NT2/D1 (cell line): ENCODE data around the gene ADAMTS2.

Experiments used
- DNase-seq: peaks from one replicate; pipeline ENCODE4 v3.0.0-alpha.2; 2011; ENCODE audit warnings: low read depth, low spot score
- H3K27me3 ChIP-seq: 2 replicates; pipeline ENCODE4 v1.6.0; 2011; ENCODE audit warnings: mild to moderate bottlenecking; ENCODE audit not compliant: insufficient read length, insufficient read depth
- H3K36me3 ChIP-seq: 2 replicates; pipeline ENCODE4 v1.6.1; 2011; ENCODE audit warnings: mild to moderate bottlenecking, low read length, mixed read lengths; ENCODE audit not compliant: insufficient read depth, insufficient read length
- H3K4me1 ChIP-seq: 2 replicates; pipeline ENCODE4 v1.5.1; 2011; ENCODE audit not compliant: insufficient read depth, insufficient read length
- H3K4me3 ChIP-seq: 2 replicates; pipeline ENCODE4 v1.5.1; 2011; ENCODE audit warnings: low read depth; ENCODE audit not compliant: insufficient read length
- H3K9ac ChIP-seq: 2 replicates; pipeline ENCODE4 v1.6.0; 2011; ENCODE audit warnings: low read depth; ENCODE audit not compliant: insufficient read length
- H3K9me3 ChIP-seq: 2 replicates; pipeline ENCODE4 v1.5.1; 2011; ENCODE audit warnings: mild to moderate bottlenecking, low read length; ENCODE audit not compliant: insufficient read depth
- SUZ12 ChIP-seq: IDR thresholded peaks from 2 replicates; pipeline ENCODE4 v1.6.1; 2011; ENCODE audit not compliant: insufficient read length, insufficient read depth; ENCODE audit errors: extremely low read depth
- YY1 ChIP-seq: IDR thresholded peaks from 2 replicates; pipeline ENCODE4 v1.6.1; 2011; ENCODE audit not compliant: insufficient read length, insufficient read depth
- ZNF274 ChIP-seq: IDR thresholded peaks from 2 replicates; pipeline ENCODE4 v1.6.1; 2011; ENCODE audit warnings: mild to moderate bottlenecking, low read depth, low read length

ADAMTS2 gene

GRCh38 chr5:179142434-179143198 is 202.6 kb downstream of the ADAMTS2 start:
- DNase-seq, result no peak
- TF ChIP-seq SUZ12 (no peak), YY1 (no peak), ZNF274 (no peak)
- Histone ChIP-seq H3K9ac (no peak overlapping the region), H3K27me3 (no peaks in the 10 kb centered on the region), H3K9me3 (no peaks in the 10 kb centered on the region), H3K4me1 (no peaks in the 10 kb centered on the region), H3K36me3 (no peaks in the 10 kb centered on the region), H3K4me3 (no peak overlapping the region)

DNA sequence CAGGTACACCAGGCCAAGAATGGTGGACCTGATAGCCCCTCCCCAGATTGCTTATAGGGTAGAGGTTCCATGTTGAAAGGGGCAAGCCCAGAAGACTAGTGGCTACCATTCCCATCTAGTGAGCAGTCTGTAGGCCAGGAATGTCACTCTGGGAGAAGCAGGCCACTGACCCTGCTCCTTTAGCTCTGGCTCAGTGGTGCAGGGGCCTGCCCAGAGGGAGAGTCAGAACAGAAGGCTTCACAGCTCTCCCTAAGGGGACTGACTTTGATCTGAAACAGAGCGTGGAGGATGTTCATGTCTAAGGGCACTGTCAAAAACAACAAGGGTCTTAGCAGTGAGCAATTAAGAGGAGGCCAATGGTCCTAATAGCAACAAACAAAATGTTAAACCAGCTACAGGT is 203.4 kb downstream of the ADAMTS2 start:
- no peak overlapping the region for H3K9ac ChIP-seq
- H3K27me3 ChIP-seq, result no peaks in the 10 kb centered on the region

DNA sequence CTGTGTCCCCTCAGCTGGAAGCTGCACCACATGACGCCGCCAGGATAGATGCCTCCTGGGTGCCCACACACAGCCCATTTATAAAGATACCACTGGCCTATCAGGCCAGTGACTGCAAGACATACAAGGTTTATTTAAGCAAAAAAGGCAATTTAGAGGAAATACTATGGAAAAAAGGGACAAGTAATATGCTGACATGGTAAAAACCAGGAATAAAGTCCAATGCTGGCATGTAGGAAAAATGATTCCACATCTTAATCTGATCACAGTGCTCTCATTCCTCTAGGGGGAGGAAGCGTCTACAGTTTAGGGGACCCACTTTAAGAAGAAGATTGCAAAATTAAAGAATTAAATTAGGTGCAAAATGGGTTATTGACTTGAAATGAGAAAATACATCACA is 205.0 kb downstream of the ADAMTS2 start:
- Histone ChIP-seq H3K9me3 (no peaks in the 10 kb centered on the region), H3K4me3 (no peak overlapping the region), H3K27me3 (no peaks in the 10 kb centered on the region), H3K4me1 (peaks cover under 1% of the 10 kb centered on the region), H3K36me3 (no peaks in the 10 kb centered on the region), H3K9ac (no peak overlapping the region)
- TF ChIP-seq ZNF274 (no peak), YY1 (no peak), SUZ12 (no peak)
- DNase-seq, result no peak

More for the DNA sequence above, 203.4 kb downstream of the ADAMTS2 start:
- TF ChIP-seq YY1 (no peak), ZNF274 (no peak), SUZ12 (no peak)
- H3K36me3 ChIP-seq, result no peaks in the 10 kb centered on the region
- H3K4me1 ChIP-seq, result no peaks in the 10 kb centered on the region
- no peaks in the 10 kb centered on the region for H3K9me3 ChIP-seq
- DNase-seq, result no peak
- H3K4me3 ChIP-seq, result no peak overlapping the region

DNA sequence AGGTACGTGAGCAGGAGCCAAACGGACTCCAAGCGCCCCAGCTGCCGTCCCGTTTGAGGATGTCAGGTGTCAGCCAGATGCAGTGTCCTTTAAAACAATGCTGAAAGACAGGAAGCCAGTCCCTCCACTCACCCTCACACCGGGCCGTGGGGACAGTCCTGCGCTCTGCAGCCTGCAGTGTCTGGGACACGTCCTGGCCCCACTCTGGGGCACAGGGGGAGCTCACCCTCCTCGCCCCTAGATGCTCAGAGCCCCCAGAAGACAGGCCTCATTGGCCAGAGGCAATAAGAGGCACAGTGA is 205.4 kb downstream of the ADAMTS2 start:
- peaks cover 3% of the 10 kb centered on the region for H3K4me1 ChIP-seq
- no peak overlapping the region for H3K4me3 ChIP-seq
- no peak overlapping the region for H3K9ac ChIP-seq
- H3K9me3 ChIP-seq, result no peaks in the 10 kb centered on the region
- H3K27me3 ChIP-seq, result no peaks in the 10 kb centered on the region
- H3K36me3 ChIP-seq, result no peaks in the 10 kb centered on the region
- no peak for TF ChIP-seq YY1
- TF ChIP-seq ZNF274, result no peak
- TF ChIP-seq SUZ12, result no peak
- no peak for DNase-seq

DNA sequence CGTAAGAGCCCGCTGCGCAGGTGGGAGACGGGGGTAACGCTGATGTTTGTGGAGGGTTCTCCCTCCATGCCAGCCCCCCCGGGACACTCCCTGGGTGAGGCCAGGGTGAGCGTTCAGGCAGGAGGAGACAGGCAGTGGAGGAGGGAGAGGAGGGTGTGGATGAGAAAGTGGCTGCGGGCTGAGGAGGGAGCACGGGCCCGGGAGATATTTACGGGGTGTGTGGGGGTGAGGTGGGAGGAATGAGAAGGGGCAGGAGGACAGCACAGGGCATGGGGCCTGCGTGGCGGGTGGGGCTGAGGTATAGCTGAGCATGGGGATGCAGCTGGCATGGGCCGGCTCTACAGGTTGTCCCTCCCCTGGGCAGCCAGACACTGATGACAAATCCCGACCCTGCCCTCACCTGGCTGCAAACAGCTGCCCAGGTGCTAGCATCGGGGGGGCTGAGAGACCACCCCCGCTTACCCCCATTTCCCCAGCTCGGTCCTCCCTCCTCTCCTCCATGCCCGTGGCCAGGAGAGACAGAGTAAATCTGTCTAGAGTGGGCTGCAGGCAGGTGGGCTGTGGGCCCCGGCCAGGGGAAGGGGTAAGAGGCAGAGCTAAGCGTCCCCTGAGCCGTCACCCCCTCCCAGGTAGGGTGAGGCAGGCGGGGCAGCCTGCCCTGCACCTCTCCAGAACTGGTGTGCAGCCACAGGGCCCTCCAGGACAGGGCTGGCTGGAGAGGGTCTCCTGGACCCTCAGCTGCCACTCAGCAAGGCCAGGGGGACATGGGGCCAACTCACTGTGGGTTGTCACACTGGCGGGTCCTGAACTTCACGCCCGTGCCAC is 205.9 kb downstream of the ADAMTS2 start:
- Histone ChIP-seq H3K9me3 (no peaks in the 10 kb centered on the region), H3K27me3 (no peaks in the 10 kb centered on the region), H3K4me3 (no peak overlapping the region), H3K9ac (no peak overlapping the region), H3K36me3 (no peaks in the 10 kb centered on the region), H3K4me1 (peaks cover 3% of the 10 kb centered on the region)
- TF ChIP-seq YY1, result no peak
- no peak for TF ChIP-seq SUZ12
- TF ChIP-seq ZNF274, result no peak
- no peak for DNase-seq

- no peak for DNase-seq
- H3K4me3 ChIP-seq, result no peak overlapping the region
- no peak overlapping the region for H3K9ac ChIP-seq
- peaks cover 3% of the 10 kb centered on the region for H3K4me1 ChIP-seq
- TF ChIP-seq ZNF274 (no peak), YY1 (no peak), SUZ12 (no peak)
- no peaks in the 10 kb centered on the region for H3K9me3 ChIP-seq
- no peaks in the 10 kb centered on the region for H3K36me3 ChIP-seq
- no peaks in the 10 kb centered on the region for H3K27me3 ChIP-seq
Measured at GRCh38 chr5:179138568-179138925, 206.7 kb downstream of the ADAMTS2 start.

GRCh38 chr5:179137643-179138567 is 207.4 kb downstream of the ADAMTS2 start:
- Histone ChIP-seq H3K36me3 (no peaks in the 10 kb centered on the region), H3K9me3 (no peaks in the 10 kb centered on the region), H3K4me3 (no peak overlapping the region), H3K27me3 (no peaks in the 10 kb centered on the region), H3K4me1 (peaks cover 3% of the 10 kb centered on the region), H3K9ac (no peak overlapping the region)
- TF ChIP-seq YY1, result no peak
- no peak for TF ChIP-seq ZNF274
- TF ChIP-seq SUZ12, result no peak
- DNase-seq, result no peak
